Pancreas (tissue), 10 donors: ENCODE data around the gene CYSTM1. TPM values are rescaled to one million over a fixed set of nuclear protein-coding genes. Genes with fewer than 3 reads are reported as not detected.

Source experiments
- ATAC-seq, 4 donors: fragments of 200-7000 bp; cut with Tn5 transposase; one replicate each; pipeline versions ENCODE4 v1.8.0 to v1.9.1; 2020; ENCODE audit warnings: mild to moderate bottlenecking in 4 of 4, moderate library complexity in 4 of 4
- DNase-seq, 6 donors: peaks; one replicate each; pipeline ENCODE4 v3.0.0-alpha.2; 2020
- FAIRE-seq: peaks from 2 replicates; lab custom pipeline; 2012; peaks lifted over from hg19 to GRCh38; lab: Jason Lieb, UNC
- H3K27ac ChIP-seq, 4 donors: fragments of 200-600 bp; sonication (generic); 1 replicate in 3 of 4; 2 replicates in 1 of 4; pipeline versions ENCODE4 v1.5.0 to v1.8.0; 2020
- H3K27me3 ChIP-seq, 4 donors: fragments of 200-600 bp; one replicate each; pipeline ENCODE4 v1.8.0; 2021
- H3K36me3 ChIP-seq, 3 donors: fragments of 200-600 bp; sonication (generic) in 1 of 3; one replicate each; pipeline versions ENCODE4 v1.5.0 to v1.8.0; 2020 to 2021
- H3K4me1 ChIP-seq, 3 donors: fragments of 200-600 bp; one replicate each; pipeline ENCODE4 v1.8.0; 2021
- H3K4me3 ChIP-seq, 4 donors: fragments of 200-600 bp; sonication (generic) in 2 of 4; one replicate each; pipeline versions ENCODE4 v1.5.0 to v1.8.0; 2020 to 2021
- H3K9me3 ChIP-seq, 4 donors: fragments of 200-600 bp; one replicate each; pipeline ENCODE4 v1.8.0; 2021
- CTCF ChIP-seq, 4 donors: fragments of 200-600 bp; sonication (generic) in 3 of 4; IDR thresholded peaks; one replicate each; pipeline versions ENCODE4 v1.5.0 to v1.8.0; 2021; ENCODE audit warnings: antibody characterized with exemption in 4 of 4
- WGBS, 2 donors: extraction: QIAGEN DNeasy Blood & Tissue Kit; methylation state at CpG; one replicate each; pipeline ENCODE4 v1.1.7; 2013; 5-methylcytosine and 5-hydroxymethylcytosine counted together
- intact Hi-C, 3 donors: fragments of 100-400 bp; cut with DNase I; formaldehyde crosslinking; loops; one replicate each; pipeline versions ENCODE4 v1.11.1 to v1.14.2; 2022
- polyA plus RNA-seq, 2 donors: library from polyadenylated mRNA; stranded (reverse); fragments of 200-250 nt; gene quantifications; one replicate each; pipeline ENCODE4 v1.2.3, GENCODE V29; 2013
- total RNA-seq, 6 donors: library from RNA; stranded (reverse); fragmentation: NEBNext Ultra II Directional in 4 of 6; extraction: Animal tissue kit (Norgen Biotek cat#: 25700) in 4 of 6; gene quantifications; one replicate each; pipeline versions ENCODE4 v1.2.1 to v1.2.4, GENCODE V29; 2021 to 2023
- donor health status: healthy with polysubstance abuse.
- donor health status: DM: no; HTN: no; CAD: no; lungs with moderate emphysema.
- donor health status: DM: no; HTN: no; CAD: no.
- donor health status: control.
- donor health status: control.
- donor health status: Bipolar disorder and iron deficiency.
- donor health status: DM: yes; HTN: yes; CAD: no.
- donor health status: DM: no; HTN: no; CAD: no.
- donor health status: DM: no; HTN: no; CAD: no.
- donor health status: DM: yes; HTN: yes; CAD: no.

CYSTM1 gene
- total and polyA plus RNA-seq, 8 donors: 30.2 to 185 (median 52.8) TPM

DNA sequence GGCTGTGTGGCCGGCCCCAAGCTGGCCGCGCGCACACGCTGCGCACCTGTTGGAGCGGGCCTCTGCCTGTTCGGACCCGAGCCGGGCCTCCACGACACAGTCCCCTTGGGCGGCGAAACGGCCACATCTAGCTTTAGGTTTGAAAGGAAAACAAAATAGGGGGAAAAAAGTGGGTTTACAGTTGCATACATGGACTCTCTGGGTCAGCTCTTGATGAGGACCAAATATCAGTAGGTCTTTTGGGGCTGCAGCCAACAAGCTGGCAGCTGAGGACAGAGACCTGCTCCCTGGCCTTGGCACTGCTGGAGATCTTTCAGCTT is 28.5 kb upstream of the CYSTM1 start:
- TF ChIP-seq CTCF (IDR thresholded peaks at IDR 0.05): no peak
- intact Hi-C loops: no loop called here
- WGBS, 2 donors: 80% methylated on average over 14 of the region's 14 CpGs
- peak in 1 of 6 donors; percentile 57 for DNase-seq
- no peaks in the 10 kb centered on the region for H3K27me3 ChIP-seq
- no peak overlapping the region for H3K27ac ChIP-seq
- no peak for ATAC-seq
- no peak for FAIRE-seq
- H3K9me3 ChIP-seq: no peaks in the 10 kb centered on the region
- H3K4me1 ChIP-seq: peaks cover 3 to 10% (median 8%) of the 10 kb centered on the region in 3 donors
- no peaks in the 10 kb centered on the region for H3K36me3 ChIP-seq
- H3K4me3 ChIP-seq: peak overlapping the region in 1 of 4 donors; percentile 41

DNA sequence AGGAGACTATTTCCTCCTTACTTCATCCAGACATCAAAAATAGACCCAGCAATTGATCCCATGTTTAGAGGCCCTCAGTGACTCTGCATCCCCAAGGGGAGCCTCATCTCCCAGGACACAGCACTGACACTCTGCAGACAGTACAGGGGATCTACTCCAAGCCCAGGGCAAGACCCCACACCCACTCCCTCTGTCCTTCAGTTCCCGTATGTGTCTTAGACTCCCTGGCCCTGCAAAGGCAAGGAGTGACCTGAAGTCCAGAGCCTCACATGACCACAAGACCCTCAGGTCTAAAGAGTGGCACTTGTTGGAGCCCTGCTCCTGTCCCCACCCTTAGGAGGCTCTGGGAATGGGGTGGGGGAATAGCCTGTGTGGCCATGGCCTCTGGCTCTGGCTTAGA is 27.5 kb upstream of the CYSTM1 start:
- no peaks in the 10 kb centered on the region for H3K9me3 ChIP-seq
- ATAC-seq: no peak

DNA sequence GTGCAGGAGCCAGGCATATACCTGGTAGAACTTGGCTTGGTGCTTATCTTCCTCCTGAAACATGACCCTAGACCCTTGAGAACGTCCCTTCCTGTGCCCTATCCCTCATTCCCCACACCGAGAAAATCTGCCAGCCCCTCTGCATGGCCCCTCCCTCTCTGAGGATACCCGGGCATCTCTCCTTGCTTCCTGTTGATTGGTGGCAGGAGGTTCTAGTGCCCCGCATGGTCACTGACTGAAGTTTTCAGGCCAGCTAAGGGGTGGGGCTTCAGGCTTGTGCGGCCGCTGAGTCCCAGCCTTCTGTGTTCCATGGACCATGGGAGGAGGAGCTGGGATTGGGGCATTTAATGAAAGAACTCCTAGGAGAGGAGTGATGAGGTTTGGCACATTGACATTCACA is 26.5 kb upstream of the CYSTM1 start:
- Histone ChIP-seq H3K27me3 (no peaks in the 10 kb centered on the region), H3K9me3 (no peaks in the 10 kb centered on the region), H3K36me3 (no peaks in the 10 kb centered on the region), H3K27ac (no peak overlapping the region), H3K4me1 (peaks cover 3 to 10% (median 8%) of the 10 kb centered on the region in 3 donors), H3K4me3 (no peak overlapping the region)
- intact Hi-C loops: no loop called here
- ATAC-seq (no peak), FAIRE-seq (no peak), DNase-seq (no peak)
- 43 to 45% methylated on average over 6 of the region's 6 CpGs for WGBS, 2 donors
- no peak for TF ChIP-seq CTCF (IDR thresholded peaks at IDR 0.05)

More for the DNA sequence above, 27.5 kb upstream of the CYSTM1 start:
- WGBS, 2 donors: 82 to 97% methylated on average over 1 of the region's 1 CpG
- intact Hi-C loops: no loop called here
- no peak for FAIRE-seq
- TF ChIP-seq CTCF (IDR thresholded peaks at IDR 0.05): no peak
- H3K27me3 ChIP-seq: no peaks in the 10 kb centered on the region
- H3K36me3 ChIP-seq: no peaks in the 10 kb centered on the region
- H3K27ac ChIP-seq: no peak overlapping the region
- peaks cover 3 to 10% (median 8%) of the 10 kb centered on the region in 3 donors for H3K4me1 ChIP-seq
- H3K4me3 ChIP-seq: no peak overlapping the region
- no peak for DNase-seq

- Histone ChIP-seq H3K36me3 (no peaks in the 10 kb centered on the region), H3K27ac (no peak overlapping the region), H3K9me3 (no peaks in the 10 kb centered on the region), H3K4me1 (peaks cover 3 to 10% (median 8%) of the 10 kb centered on the region in 3 donors), H3K27me3 (no peaks in the 10 kb centered on the region), H3K4me3 (no peak overlapping the region)
- DNase-seq: no peak
- intact Hi-C loops: loop anchor here in 1 of 3 donors (5.0 to 10.0 kb wide), 3 partner anchors 68 to 365 kb away; no protein-coding TSS in a partner anchor
- ATAC-seq: no peak
- no peak for TF ChIP-seq CTCF (IDR thresholded peaks at IDR 0.05)
- 82 to 86% methylated on average over 2 of the region's 2 CpGs for WGBS, 2 donors
- no peak for FAIRE-seq
Observed at GRCh38 chr5:140150201-140150600, 24.8 kb upstream of the CYSTM1 start.

GRCh38 chr5:140151144-140152021 is 23.6 kb upstream of the CYSTM1 start:
- 83 to 86% methylated on average over 7 of the region's 7 CpGs for WGBS, 2 donors
- no peak for DNase-seq
- ATAC-seq: no peak
- H3K27ac ChIP-seq: no peak overlapping the region
- no peaks in the 10 kb centered on the region for H3K27me3 ChIP-seq
- no peaks in the 10 kb centered on the region for H3K36me3 ChIP-seq
- H3K4me1 ChIP-seq: peaks cover under 1 to 1% (median under 1%) of the 10 kb centered on the region in 3 donors
- intact Hi-C loops: loop anchor here in 1 of 3 donors (5.0 to 10.0 kb wide), 3 partner anchors 69 to 367 kb away; no protein-coding TSS in a partner anchor
- TF ChIP-seq CTCF (IDR thresholded peaks at IDR 0.05): no peak
- H3K4me3 ChIP-seq: no peak overlapping the region
- no peaks in the 10 kb centered on the region for H3K9me3 ChIP-seq
- FAIRE-seq: no peak
